ENCODE data around the gene GHR. TPM values are rescaled to one million over a fixed set of nuclear protein-coding genes. Genes with fewer than 3 reads are reported as not detected.

GHR gene
- polyA plus RNA-seq, 1 experiment, result 0.63 TPM

DNA sequence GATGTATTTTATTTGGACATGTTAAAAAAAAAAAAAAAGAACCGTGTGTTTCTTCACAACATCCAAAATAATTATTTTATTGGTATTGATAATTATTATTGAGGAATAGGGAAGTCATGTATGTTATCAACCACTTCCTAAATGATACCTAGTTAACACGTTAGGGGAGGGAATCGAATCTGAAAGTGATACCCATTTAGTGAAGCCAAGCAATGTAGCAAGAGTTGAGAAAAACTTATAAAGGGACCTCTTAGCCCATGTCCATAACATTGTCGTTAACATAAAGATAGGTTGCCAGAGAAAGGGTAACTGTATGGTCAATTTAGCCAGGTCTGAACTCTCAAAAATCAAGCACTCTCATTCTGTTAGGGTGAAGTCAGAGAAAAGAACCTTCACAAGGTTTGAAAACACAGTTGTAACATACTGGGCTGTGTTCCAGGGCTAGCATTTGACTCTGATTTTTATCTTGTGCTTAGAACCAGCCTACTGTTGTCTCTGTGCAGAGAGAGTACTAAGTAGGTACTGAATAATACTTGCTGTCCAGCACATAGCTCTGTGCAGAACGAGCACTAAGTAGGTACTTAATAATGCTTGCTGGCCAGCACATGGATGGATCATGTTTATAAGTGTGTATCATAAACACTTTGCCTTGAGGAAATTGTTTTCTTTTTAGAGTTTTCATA, 60.4 kb downstream of the GHR start:
- Histone ChIP-seq H3K27ac (ENCODE audit: low read depth, low read length) (no peak overlapping the region), H3K4me3 (ENCODE audit: low read depth, low read length) (no peak overlapping the region), H3K9me3 (ENCODE audit: control insufficient read depth, insufficient read depth, low read length) (peaks cover 4% of the 10 kb centered on the region; the same call in 1 of the 2 replicates), H3K27me3 (ENCODE audit: control insufficient read depth, insufficient read depth, low read length) (no peaks in the 10 kb centered on the region)
- CTCF ChIA-PET, result no interaction called here
- POLR2A ChIA-PET, result no interaction called here
- TF ChIP-seq, protein P1, sequence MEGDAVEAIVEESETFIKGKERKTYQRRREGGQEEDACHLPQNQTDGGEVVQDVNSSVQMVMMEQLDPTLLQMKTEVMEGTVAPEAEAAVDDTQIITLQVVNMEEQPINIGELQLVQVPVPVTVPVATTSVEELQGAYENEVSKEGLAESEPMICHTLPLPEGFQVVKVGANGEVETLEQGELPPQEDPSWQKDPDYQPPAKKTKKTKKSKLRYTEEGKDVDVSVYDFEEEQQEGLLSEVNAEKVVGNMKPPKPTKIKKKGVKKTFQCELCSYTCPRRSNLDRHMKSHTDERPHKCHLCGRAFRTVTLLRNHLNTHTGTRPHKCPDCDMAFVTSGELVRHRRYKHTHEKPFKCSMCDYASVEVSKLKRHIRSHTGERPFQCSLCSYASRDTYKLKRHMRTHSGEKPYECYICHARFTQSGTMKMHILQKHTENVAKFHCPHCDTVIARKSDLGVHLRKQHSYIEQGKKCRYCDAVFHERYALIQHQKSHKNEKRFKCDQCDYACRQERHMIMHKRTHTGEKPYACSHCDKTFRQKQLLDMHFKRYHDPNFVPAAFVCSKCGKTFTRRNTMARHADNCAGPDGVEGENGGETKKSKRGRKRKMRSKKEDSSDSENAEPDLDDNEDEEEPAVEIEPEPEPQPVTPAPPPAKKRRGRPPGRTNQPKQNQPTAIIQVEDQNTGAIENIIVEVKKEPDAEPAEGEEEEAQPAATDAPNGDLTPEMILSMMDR (IDR thresholded peaks at IDR 0.05; ENCODE audit: low read depth, low read length), result no peak
- no peak for DNase-seq (ENCODE audit: low read depth, low spot score)

GRCh38 chr5:42487077-42487476, 63.8 kb downstream of the GHR start:
- TF ChIP-seq, protein P1 (IDR thresholded peaks at IDR 0.05; ENCODE audit: low read depth, low read length), result no peak
- no peaks in the 10 kb centered on the region for H3K27me3 ChIP-seq (ENCODE audit: control insufficient read depth, insufficient read depth, low read length)
- CTCF ChIA-PET, result no interaction called here
- POLR2A ChIA-PET, result no interaction called here
- H3K4me3 ChIP-seq (ENCODE audit: low read depth, low read length), result no peak overlapping the region
- peaks cover 4% of the 10 kb centered on the region; the same call in 1 of the 2 replicates for H3K9me3 ChIP-seq (ENCODE audit: control insufficient read depth, insufficient read depth, low read length)
- no peak overlapping the region for H3K27ac ChIP-seq (ENCODE audit: low read depth, low read length)
- no peak for DNase-seq (ENCODE audit: low read depth, low spot score)

DNA sequence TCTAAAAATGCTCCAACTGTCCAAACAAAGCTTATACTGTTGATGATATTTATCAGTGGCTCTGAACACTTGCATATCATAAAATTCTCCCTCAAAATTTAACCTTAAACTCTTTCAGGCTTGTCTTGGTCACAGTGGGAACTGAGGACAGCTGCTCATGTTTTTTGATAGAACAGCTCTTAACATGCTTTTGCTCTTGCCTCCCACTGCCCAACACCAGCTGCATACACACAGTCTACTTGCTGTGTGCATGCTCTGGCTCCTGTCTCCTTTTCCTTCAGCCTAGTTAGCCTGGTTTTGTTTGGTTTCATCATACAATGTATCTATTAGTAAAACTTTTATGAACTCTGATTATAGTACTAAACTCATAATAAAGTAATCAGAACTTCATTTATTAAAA, 64.6 kb downstream of the GHR start:
- TF ChIP-seq, protein P1 (IDR thresholded peaks at IDR 0.05; ENCODE audit: low read depth, low read length), result no peak
- H3K9me3 ChIP-seq (ENCODE audit: control insufficient read depth, insufficient read depth, low read length), result no peaks in the 10 kb centered on the region
- CTCF ChIA-PET, result no interaction called here

GRCh38 chr5:42490831-42491230, 67.6 kb downstream of the GHR start:
- POLR2A ChIA-PET, result no interaction called here
- no peak overlapping the region for H3K4me3 ChIP-seq (ENCODE audit: low read depth, low read length)
- no peaks in the 10 kb centered on the region for H3K9me3 ChIP-seq (ENCODE audit: control insufficient read depth, insufficient read depth, low read length)
- TF ChIP-seq, protein P1 (IDR thresholded peaks at IDR 0.05; ENCODE audit: low read depth, low read length), result no peak
- no peaks in the 10 kb centered on the region for H3K27me3 ChIP-seq (ENCODE audit: control insufficient read depth, insufficient read depth, low read length)
- H3K27ac ChIP-seq (ENCODE audit: low read depth, low read length), result no peak overlapping the region
- CTCF ChIA-PET, result no interaction called here
- DNase-seq (ENCODE audit: low read depth, low spot score), result no peak

More for the DNA sequence above, 64.6 kb downstream of the GHR start:
- Histone ChIP-seq H3K4me3 (ENCODE audit: low read depth, low read length) (no peak overlapping the region), H3K27ac (ENCODE audit: low read depth, low read length) (no peak overlapping the region), H3K27me3 (ENCODE audit: control insufficient read depth, insufficient read depth, low read length) (no peaks in the 10 kb centered on the region)
- POLR2A ChIA-PET, result no interaction called here
- DNase-seq (ENCODE audit: low read depth, low spot score), result no peak

- Histone ChIP-seq H3K9me3 (ENCODE audit: control insufficient read depth, insufficient read depth, low read length) (no peaks in the 10 kb centered on the region), H3K27ac (ENCODE audit: low read depth, low read length) (no peak overlapping the region), H3K27me3 (ENCODE audit: control insufficient read depth, insufficient read depth, low read length) (no peaks in the 10 kb centered on the region), H3K4me3 (ENCODE audit: low read depth, low read length) (no peak overlapping the region)
- TF ChIP-seq, protein P1 (IDR thresholded peaks at IDR 0.05; ENCODE audit: low read depth, low read length), result no peak
- no peak for DNase-seq (ENCODE audit: low read depth, low spot score)
- CTCF ChIA-PET, result no interaction called here
- POLR2A ChIA-PET, result no interaction called here
Observed at GRCh38 chr5:42491699-42492098, 68.5 kb downstream of the GHR start.
